Renal pelvis (tissue), 4 donors: ENCODE measurements around the gene PCDH12. TPM values are rescaled to one million over a fixed set of nuclear protein-coding genes. Genes with fewer than 3 reads are reported as not detected.
"Not testable (repeated sequence)": the region's sequence is repeated elsewhere in the genome, so short reads cannot be mapped to it uniquely, and the experiment has no call there.

Experiments used
- DNase-seq: peaks from one replicate; pipeline ENCODE4 v3.0.0-alpha.2; 2013
- polyA plus RNA-seq, 3 donors: library from polyadenylated mRNA; unstranded; fragments of 120-200 nt; gene quantifications; one replicate each; pipeline ENCODE4 v1.2.1, GENCODE V29; 2013; ENCODE audit not compliant: insufficient read length in 3 of 3

PCDH12 gene
- polyA plus RNA-seq, 3 donors, result 15.7 to 18.1 (median 17.8) TPM

DNA sequence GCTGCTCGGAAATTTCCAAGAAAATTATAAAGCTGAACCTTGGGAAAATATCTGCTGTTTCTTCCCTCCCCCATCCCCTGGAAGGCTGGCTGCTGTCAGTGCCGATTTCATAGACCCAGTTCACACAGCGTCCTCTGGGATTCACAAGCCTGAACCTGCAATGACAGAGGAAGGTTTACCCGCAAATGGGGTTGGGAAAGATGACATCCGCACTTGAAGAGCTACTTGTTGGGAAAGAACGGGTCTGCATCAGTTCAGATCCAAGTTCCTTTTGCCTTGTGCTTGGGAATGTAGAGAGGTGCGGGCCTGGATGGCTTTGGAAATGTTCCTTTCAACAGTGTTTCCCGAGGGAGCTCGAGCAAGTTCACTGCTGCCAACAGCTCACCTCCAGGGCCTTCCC, 13.9 kb downstream of the PCDH12 start:
- no peak for DNase-seq

- no peak for DNase-seq
Observed at GRCh38 chr5:141942185-141942857, 15.7 kb downstream of the PCDH12 start.

GRCh38 chr5:141941779-141942178, 16.2 kb downstream of the PCDH12 start:
- DNase-seq, result no peak

DNA sequence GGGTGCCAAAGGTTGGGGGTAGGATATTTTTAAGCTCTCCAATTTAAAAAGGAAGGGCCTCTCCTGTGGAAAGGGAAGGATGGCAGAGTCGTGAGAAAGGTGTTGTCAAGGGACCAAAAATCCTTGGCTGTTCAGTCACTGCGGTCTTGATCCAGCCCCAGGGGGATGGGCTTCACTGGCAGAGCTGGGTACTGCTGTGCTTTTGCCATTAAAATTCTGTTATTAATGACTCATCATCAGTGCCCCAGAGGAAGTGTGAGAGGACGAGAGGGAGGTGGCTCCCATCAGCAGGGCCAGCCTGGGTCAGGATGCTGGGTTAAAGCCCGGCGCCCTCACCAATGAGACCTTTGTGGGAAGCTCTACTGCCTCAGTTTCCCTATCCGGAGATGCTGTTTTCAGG, 16.7 kb downstream of the PCDH12 start:
- no peak for DNase-seq

- DNase-seq, result no peak
Observed at GRCh38 chr5:141940695-141941271, 17.2 kb downstream of the PCDH12 start.

DNA sequence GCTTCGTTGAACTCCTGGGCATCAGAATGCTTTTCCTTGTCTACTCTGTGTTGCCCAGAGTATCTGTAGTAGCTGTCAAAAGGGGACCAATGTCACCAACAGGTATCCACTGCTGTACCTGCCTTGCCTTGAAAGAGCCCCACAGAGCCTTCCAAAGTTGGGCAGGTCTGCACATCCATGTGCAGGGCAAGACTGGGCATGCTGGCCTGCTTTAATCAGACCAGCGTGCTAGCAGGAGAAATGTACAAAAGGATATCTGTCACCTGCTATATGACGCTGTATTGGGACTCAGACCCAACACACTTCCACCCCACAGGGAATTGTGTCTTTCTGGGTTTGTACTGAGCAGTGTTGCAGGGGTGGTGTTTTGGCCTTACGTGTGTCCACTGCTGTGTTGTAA, 22.5 kb downstream of the PCDH12 start:
- DNase-seq, result no peak

DNA sequence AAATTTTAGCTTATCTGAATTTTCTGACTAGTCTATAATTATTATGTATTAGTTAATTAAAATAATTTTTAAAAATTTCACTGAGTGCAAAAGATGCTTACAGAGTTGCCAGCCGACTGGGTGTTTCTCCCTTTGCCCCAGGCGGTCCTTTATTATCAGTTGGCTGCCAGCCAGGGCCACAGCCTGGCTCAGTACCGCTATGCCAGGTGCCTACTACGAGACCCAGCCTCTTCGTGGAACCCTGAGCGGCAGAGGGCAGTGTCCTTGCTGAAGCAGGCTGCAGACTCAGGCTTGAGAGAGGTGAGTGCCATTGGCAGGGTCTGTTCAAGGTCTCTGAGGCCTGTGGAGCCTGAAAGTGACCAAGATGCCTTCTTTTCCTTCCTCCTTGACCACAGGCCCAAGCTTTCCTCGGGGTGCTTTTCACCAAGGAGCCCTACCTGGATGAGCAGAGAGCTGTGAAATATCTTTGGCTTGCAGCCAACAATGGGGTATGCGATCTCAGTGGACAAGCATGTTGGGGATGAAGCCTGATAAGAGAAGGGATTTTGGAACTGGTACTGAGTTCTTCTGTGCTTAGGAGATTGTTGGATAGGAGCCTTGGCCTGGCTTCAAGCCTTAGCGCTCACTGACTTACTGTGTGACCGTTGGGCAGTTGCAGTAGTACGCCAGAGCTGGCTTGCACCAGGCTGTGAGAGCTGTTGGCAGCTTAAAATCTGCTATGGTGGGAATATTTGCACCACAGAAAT, 23.7 kb downstream of the PCDH12 start:
- no peak for DNase-seq

DNA sequence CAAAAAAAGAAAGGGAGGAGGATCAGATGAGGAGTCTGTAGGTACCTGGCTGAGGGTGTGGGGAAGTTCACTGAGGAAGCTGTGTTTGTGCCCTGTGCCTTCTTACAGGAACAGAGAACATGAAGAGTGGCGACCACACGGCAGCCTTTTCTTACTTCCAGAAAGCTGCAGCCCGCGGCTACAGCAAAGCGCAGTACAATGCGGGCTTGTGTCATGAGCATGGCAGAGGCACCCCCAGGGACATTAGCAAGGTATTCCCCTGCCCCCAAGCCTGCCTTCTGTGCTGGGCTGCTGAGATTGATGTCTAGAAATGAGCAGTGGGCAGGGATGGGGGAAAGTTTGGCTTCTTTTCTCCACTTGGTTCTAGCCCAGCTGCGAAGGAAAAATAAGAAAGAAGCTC, 24.9 kb downstream of the PCDH12 start:
- no peak for DNase-seq

GRCh38 chr5:141931694-141932093, 26.3 kb downstream of the PCDH12 start:
- DNase-seq, result no peak

DNA sequence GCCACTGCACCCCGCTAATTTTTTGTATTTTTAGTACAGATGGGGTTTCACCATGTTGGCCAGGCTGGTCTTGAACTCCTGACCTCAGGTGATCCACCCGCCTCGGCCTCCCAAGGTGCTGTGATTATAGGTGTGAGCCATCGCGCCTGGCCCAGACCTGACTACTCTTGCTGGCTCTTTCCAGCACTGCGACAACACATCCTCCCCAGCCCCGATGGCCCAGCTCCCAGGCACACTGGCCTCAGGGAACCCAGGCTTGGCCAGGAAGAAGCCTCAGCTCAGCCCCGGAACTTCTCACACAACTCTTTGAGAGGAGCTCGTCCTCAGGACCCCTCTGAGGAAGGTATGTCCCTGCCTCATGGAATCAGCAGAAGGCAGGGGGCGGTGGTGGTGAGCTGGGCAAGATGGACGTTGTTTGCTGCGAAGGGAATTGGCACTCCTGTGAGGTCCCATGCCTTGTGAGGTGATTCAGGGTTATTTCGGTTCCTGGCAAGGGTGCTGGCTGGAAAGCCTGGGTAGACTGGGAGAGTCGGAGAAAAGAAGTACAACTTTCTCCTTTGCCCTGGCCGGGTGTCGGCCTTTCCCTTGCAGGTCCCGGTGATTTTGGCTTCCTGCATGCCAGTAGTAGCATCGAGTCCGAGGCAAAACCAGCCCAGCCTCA, 28.5 kb downstream of the PCDH12 start:
- no peak for DNase-seq

DNA sequence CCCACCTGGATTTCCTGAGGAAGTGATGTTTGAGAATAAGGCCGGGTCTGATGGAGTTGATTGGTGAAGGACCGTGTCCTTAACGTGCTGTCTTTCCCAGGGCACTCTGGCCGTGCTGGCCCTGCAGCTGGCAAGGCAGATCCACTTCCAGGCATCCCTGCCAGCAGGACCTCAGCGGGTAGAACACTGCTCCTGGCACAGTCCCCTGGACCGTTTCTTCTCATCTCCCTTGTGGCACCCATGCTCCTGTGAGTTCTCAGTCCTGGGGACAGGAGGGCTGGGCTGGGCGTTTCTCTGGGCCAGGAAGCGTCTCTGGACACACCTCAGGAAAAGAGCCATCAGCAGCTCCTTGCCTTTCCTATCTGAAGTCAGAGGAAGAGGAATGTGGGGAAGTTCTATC, 30.0 kb downstream of the PCDH12 start:
- no peak for DNase-seq

GRCh38 chr5:141926434-141926833, 31.6 kb downstream of the PCDH12 start:
- DNase-seq, result no peak

DNA sequence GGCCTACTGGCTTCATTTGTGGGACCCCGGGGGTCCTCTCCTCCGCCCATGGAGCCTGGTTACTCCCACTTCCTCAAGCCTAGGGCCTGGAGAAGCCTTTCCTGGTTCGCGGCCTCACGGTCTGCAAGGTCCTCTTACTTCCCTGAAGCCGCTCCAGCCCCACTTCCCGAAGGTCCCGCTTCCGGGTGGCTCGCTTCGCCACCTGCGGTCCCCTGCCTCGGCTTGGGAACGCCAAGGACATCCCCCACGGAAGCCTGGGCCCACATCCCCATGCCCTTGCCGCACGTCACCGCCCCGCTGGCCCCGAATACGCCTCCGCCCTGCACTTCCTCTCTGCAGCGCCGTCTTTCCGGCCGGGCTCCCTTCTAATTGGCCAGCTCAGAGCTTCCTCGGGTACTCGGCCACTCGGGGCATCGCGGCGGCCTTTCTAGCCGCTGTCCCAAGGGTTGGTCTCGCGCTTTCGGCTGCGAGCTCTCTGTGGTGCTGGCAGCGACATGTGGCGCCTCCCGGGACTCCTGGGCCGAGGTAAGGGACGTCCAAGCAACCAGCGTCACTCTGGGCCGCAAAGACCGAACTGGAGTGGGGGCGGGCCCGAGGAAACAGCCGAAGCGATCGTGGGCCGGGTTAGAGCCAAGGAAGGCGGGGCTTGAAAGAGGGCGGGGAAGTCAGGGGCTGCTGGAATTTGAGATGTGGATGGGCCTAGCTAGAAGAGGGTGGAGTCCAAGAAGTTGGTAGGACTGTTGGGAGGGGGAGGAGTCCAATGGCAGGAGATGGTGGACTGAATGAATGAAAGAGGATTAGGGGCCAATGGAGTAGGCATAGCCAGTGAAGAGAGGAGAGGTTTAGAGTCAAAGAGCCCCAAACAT, 34.3 kb downstream of the PCDH12 start, which contains the start of gene DELE1:
Gene DELE1, plus strand, starts transcription at position 424 of the 866 bp plus-strand sequence. Its CDS starts 71 bp downstream, at position 495.
- peak; percentile 93 for DNase-seq

GRCh38 chr5:141922827-141923447, 35.1 kb downstream of the PCDH12 start:
- DNase-seq, result not testable (repeated sequence)

DNA sequence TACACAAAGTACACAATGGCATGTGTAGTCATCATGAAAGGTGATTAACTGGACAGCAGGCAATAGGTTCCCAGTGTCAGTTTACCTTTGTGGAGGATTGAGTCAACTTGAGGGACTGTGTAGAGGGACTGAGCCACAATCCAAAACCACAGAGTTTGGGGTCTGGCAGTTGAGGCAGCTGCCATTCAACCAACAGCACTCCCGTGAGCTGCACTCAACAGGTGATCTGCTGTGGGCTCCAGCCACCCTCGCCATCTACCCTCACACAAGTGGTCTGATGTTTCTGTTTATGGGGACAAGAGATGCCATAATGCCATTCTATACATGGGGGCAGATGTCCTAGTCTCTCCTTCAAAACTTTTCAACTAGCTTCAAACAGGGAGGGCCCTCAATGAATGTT, 37.2 kb downstream of the PCDH12 start:
- no peak for DNase-seq

DNA sequence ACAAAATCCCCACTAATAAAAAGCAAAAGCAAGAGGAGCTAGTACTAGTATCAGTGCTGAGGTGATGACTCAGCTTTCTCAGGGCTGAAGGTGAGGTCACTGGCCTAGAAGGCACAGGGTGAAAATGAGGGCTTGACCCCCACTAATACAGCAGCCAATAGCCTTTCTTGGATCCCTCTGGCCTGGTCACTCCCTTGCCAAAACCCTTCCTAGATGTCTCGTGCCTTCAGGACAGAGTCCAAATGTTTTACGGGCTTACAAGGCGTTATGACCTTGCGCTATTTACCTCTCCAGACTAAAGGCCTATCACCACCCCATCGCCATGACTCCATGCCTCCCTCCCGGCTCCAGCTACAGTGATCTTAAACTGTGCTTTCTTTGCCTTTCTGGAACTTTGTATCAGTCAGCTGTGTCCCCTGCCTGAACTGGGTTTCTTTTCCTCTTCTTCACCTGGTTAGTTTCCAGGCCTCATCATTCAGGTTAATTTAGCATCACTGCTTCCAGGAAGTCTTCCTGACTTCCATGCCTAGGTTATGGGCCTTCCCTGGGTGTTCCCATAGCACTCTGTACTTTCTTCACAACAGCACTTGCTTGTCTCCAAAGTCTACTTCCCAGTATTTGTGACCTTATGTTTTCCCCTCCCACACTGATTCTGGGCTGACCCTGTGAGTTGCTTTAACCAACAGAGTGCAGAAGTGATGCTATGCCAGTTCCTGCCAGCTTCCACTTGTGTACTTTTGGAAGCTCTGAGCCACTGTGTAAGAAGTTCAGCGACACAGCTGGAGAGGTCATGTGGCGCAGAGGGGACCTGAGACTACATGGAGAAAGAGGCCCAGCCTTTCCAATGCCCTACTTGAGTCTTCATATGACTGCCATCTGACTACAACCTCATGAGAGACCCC, 38.5 kb downstream of the PCDH12 start:
- no peak for DNase-seq

- no peak for DNase-seq
Observed at GRCh38 chr5:141917760-141918159, 40.2 kb downstream of the PCDH12 start.

- DNase-seq, result no peak
Observed at GRCh38 chr5:141916522-141916921, 41.5 kb downstream of the PCDH12 start.

DNA sequence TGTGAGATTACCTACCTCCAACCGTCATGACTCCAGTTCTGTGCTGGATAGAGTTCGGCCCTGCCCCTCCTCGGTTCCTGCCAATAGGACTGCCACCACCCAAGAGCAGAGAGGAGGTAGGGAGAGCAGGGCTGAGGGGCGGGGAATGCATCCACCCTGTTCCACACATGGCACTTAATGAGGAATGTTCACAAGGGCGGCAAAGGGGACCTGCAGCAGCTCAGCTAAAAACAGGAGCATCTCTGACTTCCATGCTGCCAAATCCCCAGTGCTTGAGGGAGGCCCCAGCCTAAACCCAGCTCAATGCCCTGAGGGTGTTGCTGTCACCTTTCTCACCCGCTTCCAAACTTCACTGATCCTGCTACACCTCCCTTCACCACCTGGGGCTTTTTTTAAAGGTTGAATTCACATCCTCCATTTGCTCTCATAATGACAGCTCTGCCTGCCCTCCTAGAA, 42.1 kb downstream of the PCDH12 start:
- no peak for DNase-seq

DNA sequence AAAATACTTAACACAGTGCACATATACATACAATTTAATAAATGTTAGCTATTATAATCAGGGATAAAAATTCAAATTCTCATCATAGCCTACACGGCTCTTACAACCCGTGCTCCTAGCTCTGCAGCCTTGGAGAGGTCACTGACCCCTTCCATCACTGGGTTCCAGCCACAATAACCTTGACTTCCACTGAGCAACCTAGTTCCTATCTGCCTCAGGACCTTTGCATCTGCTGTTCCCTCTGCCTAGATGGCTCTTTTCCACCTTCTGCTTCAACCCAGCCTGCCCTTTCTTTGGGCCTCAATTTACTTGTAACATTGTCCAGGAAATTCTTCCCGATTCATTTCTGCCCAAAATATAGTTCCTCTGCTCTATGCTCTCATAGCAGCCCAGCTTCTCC, 43.2 kb downstream of the PCDH12 start:
- DNase-seq, result no peak
